Measurements from ENCODE around the gene SNAPC1. TPM values are rescaled to one million over a fixed set of nuclear protein-coding genes. Genes with fewer than 3 reads are reported as not detected.

The SNAPC1 gene
- total RNA-seq, 1 experiment from 2014 or later: 6.8 TPM

DNA sequence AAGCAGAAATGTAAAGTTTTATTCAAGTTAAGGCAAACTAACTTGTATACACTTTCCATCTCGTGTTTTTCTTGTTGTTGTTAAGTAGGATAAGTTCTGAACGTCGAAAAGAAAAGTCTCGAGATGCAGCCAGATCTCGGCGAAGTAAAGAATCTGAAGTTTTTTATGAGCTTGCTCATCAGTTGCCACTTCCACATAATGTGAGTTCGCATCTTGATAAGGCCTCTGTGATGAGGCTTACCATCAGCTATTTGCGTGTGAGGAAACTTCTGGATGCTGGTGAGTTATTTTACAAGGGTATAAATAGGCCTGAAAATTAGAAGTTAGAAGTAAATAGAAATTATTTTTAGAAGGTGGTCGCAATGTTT, 41.9 kb upstream of the SNAPC1 start:
- H3K9me3 ChIP-seq (ENCODE audit: control insufficient read depth, low read depth, low read length): no peaks in the 10 kb centered on the region
- no peaks in the 10 kb centered on the region; the same call in 1 of the 2 replicates for H3K4me1 ChIP-seq (ENCODE audit: insufficient read depth, low read length)
- DNase-seq: no peak
- no peak overlapping the region for H3K14ac ChIP-seq (ENCODE audit: insufficient read depth, low read length)
- H2BK15ac ChIP-seq (ENCODE audit: low read depth, low read length): no peak overlapping the region
- H3T11ph ChIP-seq (ENCODE audit: low read length): no peak overlapping the region
- no peaks in the 10 kb centered on the region for H3K27me3 Mint-ChIP-seq (ENCODE audit: low read depth)
- H4K20me1 ChIP-seq (ENCODE audit: control insufficient read depth, insufficient read depth, insufficient read length): no peaks in the 10 kb centered on the region
- no peak overlapping the region for H3K4ac ChIP-seq (ENCODE audit: low read depth, low read length)
- H4K5ac ChIP-seq (ENCODE audit: insufficient read length, low read depth, low read length): no peak overlapping the region
- no peak overlapping the region for H3K23ac ChIP-seq (ENCODE audit: insufficient read length, low read depth, low read length)
- H3K18ac ChIP-seq (ENCODE audit: insufficient read length, low read depth, low read length): no peak overlapping the region
- no peak overlapping the region for H3K9ac ChIP-seq (ENCODE audit: extremely low read depth, insufficient read length, low read length)
- no peak overlapping the region for H3K4me3 Mint-ChIP-seq
- H3K79me1 ChIP-seq (ENCODE audit: insufficient read depth, low read depth, low read length, poor library complexity, severe bottlenecking): peaks cover 6% of the 10 kb centered on the region
- no peak overlapping the region for H2BK5ac ChIP-seq (ENCODE audit: insufficient read length, low read length)
- no peak overlapping the region for H2AK5ac ChIP-seq (ENCODE audit: insufficient read length, low read length)
- H3K27ac Mint-ChIP-seq: peak overlapping the region in 1 of 3 experiments; percentile 53; a peak in 1 of 7 replicates
- H3K23me2 ChIP-seq (ENCODE audit: insufficient read length, low read depth, low read length, poor library complexity, severe bottlenecking): no peaks in the 10 kb centered on the region
- H3K4me1 Mint-ChIP-seq: peaks cover 41 to 43% of the 10 kb centered on the region in 2 experiments
- H3K36me3 Mint-ChIP-seq (ENCODE audit: insufficient read depth in 1 of 3, low read depth in 3 of 3): peaks cover 18 to 44% (median 41%) of the 10 kb centered on the region in 3 experiments; a peak in 5 of 7 replicates
- H4K91ac ChIP-seq (ENCODE audit: insufficient read length, low read depth, low read length): no peak overlapping the region
- H3K56ac ChIP-seq (ENCODE audit: insufficient read length, low read depth, low read length): no peak overlapping the region
- H3K27ac ChIP-seq (ENCODE audit: insufficient read length, low read depth, low read length): no peak overlapping the region
- WGBS (ENCODE audit: extremely low coverage, insufficient read length, low lambda C conversion rate): no CpG with 5 or more reads among the region's 9 CpGs
- no peak overlapping the region for H2BK120ac ChIP-seq (ENCODE audit: low read depth, low read length, poor library complexity, severe bottlenecking)
- peaks cover 40% of the 10 kb centered on the region; the same call in 1 of the 2 replicates for H3K79me2 ChIP-seq (ENCODE audit: insufficient read depth, low read length)
- H2BK12ac ChIP-seq (ENCODE audit: insufficient read length, low read depth, low read length): no peak overlapping the region
- H3K9me3 Mint-ChIP-seq: no peaks in the 10 kb centered on the region
- no peak overlapping the region for H4K8ac ChIP-seq (replicated peaks; ENCODE audit: insufficient read length, low read depth, low read length)
- no peak overlapping the region for H2AFZ ChIP-seq (ENCODE audit: low read length)
- no peak overlapping the region for H2BK20ac ChIP-seq (ENCODE audit: low read depth, low read length, poor library complexity, severe bottlenecking)
- no peak overlapping the region for H3K4me2 ChIP-seq (ENCODE audit: insufficient read depth, insufficient read length, low read length)
- TF ChIP-seq, protein P1, sequence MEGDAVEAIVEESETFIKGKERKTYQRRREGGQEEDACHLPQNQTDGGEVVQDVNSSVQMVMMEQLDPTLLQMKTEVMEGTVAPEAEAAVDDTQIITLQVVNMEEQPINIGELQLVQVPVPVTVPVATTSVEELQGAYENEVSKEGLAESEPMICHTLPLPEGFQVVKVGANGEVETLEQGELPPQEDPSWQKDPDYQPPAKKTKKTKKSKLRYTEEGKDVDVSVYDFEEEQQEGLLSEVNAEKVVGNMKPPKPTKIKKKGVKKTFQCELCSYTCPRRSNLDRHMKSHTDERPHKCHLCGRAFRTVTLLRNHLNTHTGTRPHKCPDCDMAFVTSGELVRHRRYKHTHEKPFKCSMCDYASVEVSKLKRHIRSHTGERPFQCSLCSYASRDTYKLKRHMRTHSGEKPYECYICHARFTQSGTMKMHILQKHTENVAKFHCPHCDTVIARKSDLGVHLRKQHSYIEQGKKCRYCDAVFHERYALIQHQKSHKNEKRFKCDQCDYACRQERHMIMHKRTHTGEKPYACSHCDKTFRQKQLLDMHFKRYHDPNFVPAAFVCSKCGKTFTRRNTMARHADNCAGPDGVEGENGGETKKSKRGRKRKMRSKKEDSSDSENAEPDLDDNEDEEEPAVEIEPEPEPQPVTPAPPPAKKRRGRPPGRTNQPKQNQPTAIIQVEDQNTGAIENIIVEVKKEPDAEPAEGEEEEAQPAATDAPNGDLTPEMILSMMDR (conservative IDR thresholded peaks at IDR 0.05): no peak
- no peaks in the 10 kb centered on the region for H3K27me3 ChIP-seq (ENCODE audit: insufficient read depth, low read length)

Data from H9 (cell line).